Testis (tissue), 5 donors: ENCODE measurements around the gene ADCY2. TPM values are rescaled to one million over a fixed set of nuclear protein-coding genes. Genes with fewer than 3 reads are reported as not detected.

Experiments
- DNase-seq: peaks from one replicate; pipeline ENCODE4 v3.0.0-alpha.2; 2019
- H3K27ac ChIP-seq, 2 donors: fragments of 200-600 bp; sonication (generic); one replicate each; pipeline ENCODE4 v1.5.1; 2019
- H3K27me3 ChIP-seq: fragments of 200-600 bp; sonication (generic); one replicate; pipeline ENCODE4 v1.5.1; 2019
- H3K36me3 ChIP-seq: fragments of 200-600 bp; sonication (generic); one replicate; pipeline ENCODE4 v1.5.1; 2017; ENCODE audit warnings: low read depth; ENCODE audit errors: missing control alignments
- H3K4me1 ChIP-seq: fragments of 200-600 bp; sonication (generic); one replicate; pipeline ENCODE4 v1.5.1; 2019
- H3K4me3 ChIP-seq, 2 donors: fragments of 200-600 bp; sonication (generic); one replicate each; pipeline ENCODE4 v1.5.1; 2017 to 2019
- H3K9me3 ChIP-seq: fragments of 200-600 bp; sonication (generic); one replicate; pipeline ENCODE4 v1.5.1; 2017
- POLR2A ChIP-seq: fragments of 450-650 bp; IDR thresholded peaks from one replicate; pipeline ENCODE4 v1.6.1; 2017; ENCODE audit warnings: antibody characterized with exemption, mild to moderate bottlenecking, moderate library complexity
- WGBS, 2 donors: methylation state at CpG; one replicate each; pipeline ENCODE4 v1.1.5; 2018; 5-methylcytosine and 5-hydroxymethylcytosine counted together
- intact Hi-C: fragments of 100-400 bp; cut with DNase I; formaldehyde crosslinking; loops from one replicate; pipeline ENCODE4 v1.15.1; 2023; ENCODE audit warnings: low total_unique reads
- long read RNA-seq, 2 donors: transcript quantifications; one replicate each; lab custom pipeline, GENCODE V29; 2026
- polyA plus RNA-seq: library from polyadenylated mRNA; stranded (reverse); fragments of 350-450 nt; fragmentation: Illumina TruSeq; extraction: RNeasy Lipid Tissue Mini Kit (QIAGEN cat#74804); gene quantifications from one replicate; pipeline ENCODE4 v1.2.3, GENCODE V29; 2014; ENCODE audit warnings: low read depth, low replicate concordance; ENCODE audit not compliant: insufficient read depth
- total RNA-seq, 2 donors: library from RNA; depleted of rRNA; stranded (reverse); fragments of >200 nt; gene quantifications; one replicate each; pipeline ENCODE4 v1.2.3, GENCODE V29; 2016
- TF ChIP-seq, protein P1 (sequence below), 3 experiments: fragments of 450-650 bp in 2 of 3; fragments of 200-600 bp in 1 of 3; sonication (generic) in 1 of 3; IDR thresholded peaks; one replicate each; pipeline ENCODE4 v1.5.1; 2016 to 2019; ENCODE audit warnings: antibody characterized with exemption in 3 of 3, mild to moderate bottlenecking in 2 of 3, moderate library complexity in 1 of 3

The ADCY2 gene
- total RNA-seq (10 to 100 TPM in 1 of 2 donors, 1 to 10 TPM in 1; 9.4 to 18.5 TPM), polyA plus RNA-seq (10.5 TPM)
- long read RNA-seq, donor 1, full-length matches to known transcripts, result 1 of 1 reads
- long read RNA-seq, donor 1, partial matches to known transcripts, result 0 of 1 reads
- long read RNA-seq, donor 1, other reads (novel, unspliced or antisense), result 0 of 1 reads
- long read RNA-seq, donor 2, full-length matches to known transcripts, result 1 of 1 reads
- long read RNA-seq, donor 2, partial matches to known transcripts, result 0 of 1 reads
- long read RNA-seq, donor 2, other reads (novel, unspliced or antisense), result 0 of 1 reads

DNA sequence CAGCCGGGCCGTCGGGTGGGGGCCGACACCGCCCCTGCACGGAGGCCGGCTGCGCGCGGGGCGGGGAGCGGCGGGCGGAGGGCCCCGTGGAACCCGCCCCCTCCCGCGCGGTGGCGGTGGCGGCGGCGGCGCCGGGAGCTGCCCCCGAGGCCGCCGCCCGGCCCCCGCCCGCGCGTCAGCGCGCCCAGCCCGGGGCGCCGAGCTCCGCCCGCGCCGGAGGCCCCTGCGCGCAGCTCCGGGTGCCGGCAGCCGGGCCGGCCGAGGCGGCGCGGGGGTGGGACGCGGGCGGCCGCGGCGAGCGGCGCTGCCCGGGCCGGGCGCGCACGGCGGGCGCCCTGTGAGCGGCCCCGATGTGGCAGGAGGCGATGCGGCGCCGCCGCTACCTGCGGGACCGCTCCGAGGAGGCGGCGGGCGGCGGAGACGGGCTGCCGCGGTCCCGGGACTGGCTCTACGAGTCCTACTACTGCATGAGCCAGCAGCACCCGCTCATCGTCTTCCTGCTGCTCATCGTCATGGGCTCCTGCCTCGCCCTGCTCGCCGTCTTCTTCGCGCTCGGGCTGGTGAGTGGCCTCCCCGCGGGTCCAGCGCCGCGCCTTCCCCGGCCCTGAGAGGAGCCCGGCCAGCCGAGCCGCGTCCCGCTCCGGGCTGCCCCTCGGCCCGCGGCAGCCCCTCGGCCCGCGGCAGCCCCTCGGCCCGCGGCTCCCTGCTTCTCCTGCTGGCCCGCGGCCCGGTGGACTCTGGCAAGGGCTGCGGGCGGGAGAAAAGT lies at the start of gene ADCY2:
ADCY2 (plus strand) TSS at position 192 of the 766 bp plus-strand sequence; CDS start at position 351, 159 bp downstream.
- Histone ChIP-seq H3K9me3 (no peaks in the 10 kb centered on the region), H3K27me3 (no peaks in the 10 kb centered on the region), H3K4me3 (peak within 1 kb of the TSS; percentile 55 to 68), H3K36me3 (no peaks in the 10 kb centered on the region), H3K27ac (peak within 1 kb of the TSS; percentile 55 to 56), H3K4me1 (peaks cover 13% of the 10 kb centered on the region)
- TF ChIP-seq, protein P1, sequence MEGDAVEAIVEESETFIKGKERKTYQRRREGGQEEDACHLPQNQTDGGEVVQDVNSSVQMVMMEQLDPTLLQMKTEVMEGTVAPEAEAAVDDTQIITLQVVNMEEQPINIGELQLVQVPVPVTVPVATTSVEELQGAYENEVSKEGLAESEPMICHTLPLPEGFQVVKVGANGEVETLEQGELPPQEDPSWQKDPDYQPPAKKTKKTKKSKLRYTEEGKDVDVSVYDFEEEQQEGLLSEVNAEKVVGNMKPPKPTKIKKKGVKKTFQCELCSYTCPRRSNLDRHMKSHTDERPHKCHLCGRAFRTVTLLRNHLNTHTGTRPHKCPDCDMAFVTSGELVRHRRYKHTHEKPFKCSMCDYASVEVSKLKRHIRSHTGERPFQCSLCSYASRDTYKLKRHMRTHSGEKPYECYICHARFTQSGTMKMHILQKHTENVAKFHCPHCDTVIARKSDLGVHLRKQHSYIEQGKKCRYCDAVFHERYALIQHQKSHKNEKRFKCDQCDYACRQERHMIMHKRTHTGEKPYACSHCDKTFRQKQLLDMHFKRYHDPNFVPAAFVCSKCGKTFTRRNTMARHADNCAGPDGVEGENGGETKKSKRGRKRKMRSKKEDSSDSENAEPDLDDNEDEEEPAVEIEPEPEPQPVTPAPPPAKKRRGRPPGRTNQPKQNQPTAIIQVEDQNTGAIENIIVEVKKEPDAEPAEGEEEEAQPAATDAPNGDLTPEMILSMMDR (IDR thresholded peaks at IDR 0.05), result no peak
- intact Hi-C loops, result no loop called here
- 0% methylated on average over 19 of the region's 121 CpGs; no CpG with 5 or more reads in 1 of the 2 donors for WGBS, 2 donors
- no peak for DNase-seq

DNA sequence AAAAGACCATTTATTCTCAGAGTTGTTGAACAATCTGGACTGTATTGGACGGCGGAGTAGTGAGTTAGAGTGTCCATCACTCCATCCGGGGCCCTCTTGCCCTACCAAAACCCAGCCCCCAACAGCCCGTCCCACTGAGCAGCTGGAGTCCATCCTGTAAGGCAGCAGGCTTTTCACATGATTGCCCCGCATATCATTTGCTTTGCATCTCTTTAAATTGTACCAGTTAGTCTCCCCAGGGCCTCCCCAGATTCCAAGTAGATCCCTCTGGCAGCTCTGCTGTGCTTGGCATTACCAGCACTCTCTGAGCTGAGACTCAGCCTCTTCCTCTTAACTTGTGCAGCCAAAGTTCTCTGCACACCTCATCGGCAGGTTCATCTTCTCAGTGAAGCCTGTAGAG lies 48.6 kb upstream of the ADCY2 start:
- DNase-seq, result no peak
- H3K4me1 ChIP-seq, result no peaks in the 10 kb centered on the region
- no peaks in the 10 kb centered on the region for H3K27me3 ChIP-seq
- H3K9me3 ChIP-seq, result no peaks in the 10 kb centered on the region
- WGBS, 2 donors, result 75 to 80% methylated on average over 6 of the region's 6 CpGs
- no peak overlapping the region for H3K4me3 ChIP-seq
- H3K27ac ChIP-seq, result no peak overlapping the region
- intact Hi-C loops, result no loop called here
- no peaks in the 10 kb centered on the region for H3K36me3 ChIP-seq
- TF ChIP-seq POLR2A, result no peak
- TF ChIP-seq, protein P1 (IDR thresholded peaks at IDR 0.05), result no peak

DNA sequence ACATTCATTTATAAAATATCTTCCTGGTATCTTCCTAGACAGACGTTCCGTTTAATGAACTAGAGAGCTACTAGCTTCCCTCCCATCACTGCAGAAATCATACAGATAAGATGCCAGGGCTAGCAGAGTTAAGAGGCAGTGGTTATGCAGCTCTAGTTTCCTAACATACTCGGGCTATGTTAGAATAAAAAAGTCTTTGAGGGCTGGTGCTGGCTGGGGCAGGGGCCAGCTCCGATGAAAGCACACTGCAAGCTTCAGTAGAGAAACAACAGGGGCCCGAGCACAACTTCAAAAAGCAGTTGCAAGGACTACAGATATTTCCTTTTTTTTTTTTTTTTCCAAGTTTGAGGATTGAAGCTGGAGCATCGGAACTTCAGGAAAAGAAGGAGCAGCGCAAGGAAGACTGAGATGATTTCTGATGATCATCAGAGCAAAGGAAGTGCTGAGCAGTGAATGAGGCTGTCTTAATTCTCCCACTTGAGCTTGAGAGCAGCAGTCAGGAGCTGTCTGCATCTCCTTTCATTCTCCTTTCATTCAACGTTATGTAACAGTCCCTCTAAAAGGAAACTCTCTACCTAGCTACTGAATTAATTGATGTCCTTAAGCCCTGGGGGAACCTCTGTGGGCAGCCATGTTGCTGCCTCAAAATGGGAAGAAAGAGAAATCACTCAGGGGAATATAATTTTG lies 47.6 kb upstream of the ADCY2 start:
- WGBS, 2 donors, result 35 to 36% methylated on average over 8 of the region's 8 CpGs
- Histone ChIP-seq H3K4me1 (no peaks in the 10 kb centered on the region), H3K36me3 (no peaks in the 10 kb centered on the region), H3K4me3 (no peak overlapping the region), H3K27me3 (no peaks in the 10 kb centered on the region), H3K27ac (no peak overlapping the region), H3K9me3 (no peaks in the 10 kb centered on the region)
- DNase-seq, result no peak
- TF ChIP-seq, protein P1 (IDR thresholded peaks at IDR 0.05), result no peak
- no peak for TF ChIP-seq POLR2A
- intact Hi-C loops, result no loop called here

DNA sequence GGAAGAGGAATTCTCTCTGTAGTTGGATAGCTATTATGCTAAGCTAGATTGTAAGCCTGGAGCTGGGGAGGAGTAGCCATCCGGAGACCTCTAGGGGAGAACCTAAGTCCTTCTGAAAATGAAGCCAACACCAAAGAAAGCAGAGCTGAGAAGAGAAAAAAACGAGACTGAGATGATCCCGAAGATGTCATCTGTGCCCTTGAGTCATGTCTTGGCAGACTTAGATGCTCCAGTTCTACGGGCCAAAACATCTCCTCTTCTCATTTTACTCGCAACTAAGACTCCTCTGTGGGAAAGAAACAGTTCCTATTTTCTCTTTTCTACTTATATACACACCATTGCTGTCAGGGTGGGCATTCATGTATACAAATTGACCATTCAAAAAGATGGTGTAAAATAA lies 34.3 kb upstream of the ADCY2 start:
- H3K36me3 ChIP-seq, result no peaks in the 10 kb centered on the region
- 85 to 86% methylated on average over 5 of the region's 5 CpGs for WGBS, 2 donors
- no peaks in the 10 kb centered on the region for H3K4me1 ChIP-seq
- no peak overlapping the region for H3K4me3 ChIP-seq
- no peaks in the 10 kb centered on the region for H3K9me3 ChIP-seq
- no peak overlapping the region for H3K27ac ChIP-seq
- no peaks in the 10 kb centered on the region for H3K27me3 ChIP-seq
- intact Hi-C loops, result no loop called here
- TF ChIP-seq, protein P1 (IDR thresholded peaks at IDR 0.05), result no peak
- no peak for TF ChIP-seq POLR2A
- no peak for DNase-seq
